ENCODE data around the gene NOVA1.

NOVA1 gene

DNA sequence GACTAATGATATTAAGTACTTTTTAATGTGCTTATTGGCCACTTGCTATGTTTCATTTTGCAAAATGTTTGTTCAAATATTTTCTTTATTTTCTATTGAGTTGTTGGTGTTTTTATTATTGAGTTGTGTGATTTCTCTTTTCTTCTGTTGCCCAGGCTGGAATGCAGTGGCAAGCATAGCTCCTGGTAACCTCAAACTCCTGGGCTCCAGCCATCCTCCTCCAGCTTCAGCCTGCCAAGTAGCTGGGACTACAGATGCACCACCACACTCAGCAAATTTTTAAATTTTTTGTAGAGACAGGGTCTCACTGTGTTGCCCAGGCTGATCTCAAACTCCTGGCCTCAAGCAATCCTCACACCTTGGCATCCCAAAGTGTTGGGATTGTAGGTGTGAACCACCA lies 199.2 kb downstream of the NOVA1 start:
- TF ChIP-seq GATA2 (IDR thresholded peaks at IDR 0.05; ENCODE audit: low read depth, low read length): no peak
- no peak for TF ChIP-seq GATA3 (IDR thresholded peaks at IDR 0.05; ENCODE audit: low read depth, low read length)
